Panc1 (cell line): ENCODE data around the gene MAD1L1. TPM values are rescaled to one million over a fixed set of nuclear protein-coding genes. Genes with fewer than 3 reads are reported as not detected.

Source experiments
- ATAC-seq: fragments of 200-7000 bp; cut with Tn5 transposase; 2 replicates; pipeline ENCODE4 v1.9.1; 2020; ENCODE audit warnings: mild to moderate bottlenecking, moderate library complexity
- BruUV-seq: library from RNA; stranded (reverse); fragments of 400-500 nt; replicated peaks from 2 replicates; lab custom pipeline; 2021; lab: Mats Ljungman, UMichigan
- CTCF ChIA-PET: fragments of 300-600 bp; sonication (Branson Sonifier 250); formaldehyde crosslinking; loops from one replicate; lab custom pipeline; 2022; ENCODE audit warnings: antibody characterized with exemption; lab: Charles Lee
- POLR2A ChIA-PET: fragments of 300-600 bp; sonication (Branson Sonifier 250); formaldehyde crosslinking; loops from one replicate; lab custom pipeline; 2022; ENCODE audit warnings: antibody characterized with exemption; lab: Charles Lee
- DNase-seq: peaks from one replicate; pipeline ENCODE4 v3.0.0-alpha.2; 2010; ENCODE audit warnings: low read depth, low spot score
- H3K27ac ChIP-seq: 2 replicates; pipeline ENCODE4 v1.5.1; 2011; ENCODE audit warnings: mild to moderate bottlenecking, low read length, inconsistent platforms
- H3K27me3 ChIP-seq: fragments of 200-500 bp; sonication (Bioruptor generic); 2 replicates; pipeline ENCODE4 v1.6.0; 2014; ENCODE audit warnings: low read length, inconsistent platforms; ENCODE audit not compliant: control insufficient read depth, insufficient read depth
- H3K36me3 ChIP-seq: fragments of 200-500 bp; sonication (Bioruptor generic); 2 replicates; pipeline ENCODE4 v1.5.1; 2014; ENCODE audit warnings: inconsistent platforms, mild to moderate bottlenecking, low read length, moderate library complexity; ENCODE audit not compliant: control insufficient read depth, insufficient read depth
- H3K4me1 ChIP-seq: 2 replicates; pipeline ENCODE4 v1.5.1; 2011; ENCODE audit warnings: inconsistent platforms, mild to moderate bottlenecking, low read length, moderate library complexity; ENCODE audit not compliant: control insufficient read depth, insufficient read depth
- H3K4me3 ChIP-seq, 2 experiments: 2 replicates each; pipeline ENCODE4 v1.5.1; 2011 to 2012; ENCODE audit warnings: low read depth in 2 of 2, low read length in 2 of 2, mild to moderate bottlenecking in 2 of 2, inconsistent platforms in 1 of 2, moderate library complexity in 1 of 2
- H3K9me3 ChIP-seq: fragments of 200-500 bp; sonication (Bioruptor generic); 2 replicates; pipeline ENCODE4 v1.5.1; 2014; ENCODE audit warnings: low read depth, mild to moderate bottlenecking, inconsistent platforms, low read length, moderate library complexity; ENCODE audit not compliant: control insufficient read depth, insufficient read depth
- CTCF ChIP-seq: fragments of 450-650 bp; IDR thresholded peaks from 2 replicates; pipeline ENCODE4 v1.5.1; 2017; ENCODE audit warnings: mild to moderate bottlenecking
- POLR2AphosphoS5 ChIP-seq: IDR thresholded peaks from 2 replicates; pipeline ENCODE4 v1.6.1; 2012; ENCODE audit warnings: mild to moderate bottlenecking, low read depth, low read length, moderate library complexity
- REST ChIP-seq, 2 experiments: IDR thresholded peaks; 2 replicates each; pipeline ENCODE4 v1.6.1; 2011 to 2012; ENCODE audit warnings: low read depth in 2 of 2, control low read depth in 1 of 2, low read length in 1 of 2, mild to moderate bottlenecking in 1 of 2, moderate library complexity in 1 of 2; ENCODE audit not compliant: insufficient read depth in 1 of 2
- SIN3A ChIP-seq: IDR thresholded peaks from 2 replicates; pipeline ENCODE4 v1.6.1; 2012; ENCODE audit warnings: low read depth, mild to moderate bottlenecking, low read length, moderate library complexity, borderline replicate concordance; ENCODE audit not compliant: insufficient read depth
- TCF7L2 ChIP-seq: IDR thresholded peaks from 2 replicates; pipeline ENCODE4 v1.6.1; 2011; ENCODE audit warnings: mild to moderate bottlenecking, low read depth, low read length, inconsistent platforms
- in situ Hi-C: cut with HindIII; loops from 2 replicates; pipeline ENCODE4 v1.10.0; 2016; ENCODE audit warnings: low sequenced_read_pairs, low pct_unique_long_range_greater_than_20kb
- intact Hi-C: fragments of 100-400 bp; cut with micrococcal nuclease; formaldehyde crosslinking; loops from one replicate; pipeline ENCODE4 v1.10.0; 2022; ENCODE audit not compliant: unreplicated experiment
- total RNA-seq: library from RNA; stranded (reverse); gene quantifications from one replicate; pipeline ENCODE4 v1.2.1, GENCODE V29; 2021; ENCODE audit not compliant: unreplicated experiment

MAD1L1 gene
- total RNA-seq, 1 experiment from 2014 or later: 70.8 TPM

- POLR2A ChIA-PET: no interaction called here
These were observed 207.6 kb downstream of the MAD1L1 start for GRCh38 chr7:2025188-2025587.

GRCh38 chr7:2024567-2024918 is 208.2 kb downstream of the MAD1L1 start:
- in situ Hi-C loops: no loop called here
- peaks cover 45% of the 10 kb centered on the region for H3K9me3 ChIP-seq
- intact Hi-C loops: no loop called here
- DNase-seq (no peak), ATAC-seq (no peak)
- no peaks in the 10 kb centered on the region for H3K36me3 ChIP-seq
- TF ChIP-seq SIN3A (no peak), TCF7L2 (no peak), CTCF (no peak), REST (IDR thresholded peaks at IDR 0.05; ENCODE audit: insufficient read depth in 1 of 2, low read depth in 2 of 2, low read length in 1 of 2) (no peak), POLR2AphosphoS5 (no peak)
- no peak overlapping the region for H3K4me3 ChIP-seq
- H3K27me3 ChIP-seq: no peaks in the 10 kb centered on the region
- no peak overlapping the region for H3K27ac ChIP-seq
- BruUV-seq: no TSS peak
- POLR2A ChIA-PET: no interaction called here
- H3K4me1 ChIP-seq: no peaks in the 10 kb centered on the region
- CTCF ChIA-PET: no interaction called here

More at GRCh38 chr7:2025188-2025587, 207.6 kb downstream of the MAD1L1 start:
- no peaks in the 10 kb centered on the region for H3K27me3 ChIP-seq
- CTCF ChIA-PET: no interaction called here
- no peak overlapping the region for H3K27ac ChIP-seq
- no peak overlapping the region for H3K4me3 ChIP-seq
- no peaks in the 10 kb centered on the region for H3K36me3 ChIP-seq
- no TSS peak for BruUV-seq
- TF ChIP-seq REST (IDR thresholded peaks at IDR 0.05; ENCODE audit: insufficient read depth in 1 of 2, low read depth in 2 of 2, low read length in 1 of 2) (no peak), CTCF (no peak), POLR2AphosphoS5 (no peak), SIN3A (no peak), TCF7L2 (no peak)
- H3K9me3 ChIP-seq: peaks cover 45% of the 10 kb centered on the region
- intact Hi-C loops: no loop called here
- in situ Hi-C loops: no loop called here
- no peaks in the 10 kb centered on the region for H3K4me1 ChIP-seq
- no peak for DNase-seq
- no peak for ATAC-seq
